ENCODE results near the gene POLR1A. TPM values are rescaled to one million over a fixed set of nuclear protein-coding genes. Genes with fewer than 3 reads are reported as not detected.

POLR1A gene
- total and polyA plus RNA-seq, 2 of the 8 experiments (the other 6 are each of a cell fraction or from before 2014, with no cell fraction given) = 8.9 to 58.1 TPM

- Histone ChIP-seq H3K36me3 (ENCODE audit: control insufficient read depth in 2 of 4, insufficient read depth in 4 of 4, low read length in 3 of 4) (no peaks in the 10 kb centered on the region), H4K8ac (ENCODE audit: extremely low read depth, insufficient read depth, low read length) (no peak overlapping the region; the same call in 1 of the 2 replicates), H3K56ac (replicated peaks; ENCODE audit: insufficient read length, low read depth, low read length) (no peak overlapping the region), H3K9me3 (ENCODE audit: insufficient read depth in 2 of 2, low read depth in 1 of 2, low read length in 1 of 2) (no peaks in the 10 kb centered on the region), H3K14ac (ENCODE audit: insufficient read length) (no peak overlapping the region), H3K79me2 (ENCODE audit: control insufficient read depth in 1 of 2, insufficient read depth in 2 of 2, low read length in 2 of 2) (no peaks in the 10 kb centered on the region), H2AK5ac (ENCODE audit: low read depth, low read length) (no peak overlapping the region), H2AFZ (ENCODE audit: low read length) (no peak overlapping the region), H2BK15ac (ENCODE audit: low read length) (no peak overlapping the region), H4K20me1 (replicated peaks in 1 of 2; ENCODE audit: control insufficient read depth in 1 of 2, insufficient read depth in 2 of 2, low read length in 2 of 2) (no peaks in the 10 kb centered on the region), H4K91ac (replicated peaks; ENCODE audit: insufficient read length, low read length) (no peak overlapping the region), H3K4me1 (replicated peaks in 1 of 4; ENCODE audit: control insufficient read depth in 3 of 4, insufficient read depth in 4 of 4, low read length in 3 of 4) (peaks cover 0 to 4% (median 2%) of the 10 kb centered on the region in 4 experiments; a peak in 3 of 7 replicates), H3K4ac (replicated peaks; ENCODE audit: insufficient read length, low read depth, low read length) (no peak overlapping the region), H3K4me3 (ENCODE audit: extremely low read depth in 1 of 4, insufficient read depth in 2 of 4, low read depth in 3 of 4, low read length in 4 of 4) (no peak overlapping the region), H3K23ac (ENCODE audit: insufficient read length) (no peak overlapping the region), H2BK120ac (replicated peaks; ENCODE audit: low read depth, low read length) (no peak overlapping the region), H3K23me2 (ENCODE audit: low read depth, low read length) (no peaks in the 10 kb centered on the region), H2BK5ac (ENCODE audit: low read depth, low read length) (no peak overlapping the region), H2BK20ac (ENCODE audit: low read length) (no peak overlapping the region), H3K9ac (replicated peaks in 1 of 4; ENCODE audit: extremely low read depth in 1 of 4, low read depth in 3 of 4, low read length in 3 of 4) (no peak overlapping the region), H2BK12ac (ENCODE audit: low read depth, low read length) (no peak overlapping the region), H3K79me1 (ENCODE audit: low read depth, low read length) (no peaks in the 10 kb centered on the region), H3K4me2 (ENCODE audit: insufficient read depth in 1 of 2, low read depth in 2 of 2, low read length in 2 of 2) (no peak overlapping the region), H3K18ac (ENCODE audit: extremely low read depth, low read length) (no peak overlapping the region), H4K5ac (ENCODE audit: insufficient read length, low read depth, low read length) (no peak overlapping the region), H3K27me3 (replicated peaks in 1 of 4; ENCODE audit: control insufficient read depth in 3 of 4, extremely low read depth in 1 of 4, insufficient read depth in 3 of 4, low read length in 3 of 4) (no peaks in the 10 kb centered on the region), H3K27ac (ENCODE audit: low read depth, low read length) (no peak overlapping the region)
- CTCF ChIA-PET (ENCODE audit: partially characterized antibody) = interaction anchor here (1.2 kb wide), 1 partner anchor 77 kb away, joined by 6 read pairs; no protein-coding TSS in a partner anchor
- 93% methylated on average over 7 of the region's 7 CpGs; no CpG with 5 or more reads in 1 of the 2 experiments for WGBS, 2 experiments (ENCODE audit: extremely low coverage in 1 of 2, insufficient coverage in 1 of 2, insufficient read length in 1 of 2, insufficient replicate concordance in 2 of 2, low coverage in 1 of 2, low lambda C conversion rate in 2 of 2, missing lambda C conversion rate in 1 of 2)
- POLR2A ChIA-PET (ENCODE audit: partially characterized antibody) = interaction anchor here (1.5 kb wide), 1 partner anchor 16 kb away, joined by 4 read pairs; no protein-coding TSS in a partner anchor
- DNase-seq (ENCODE audit: low read depth in 1 of 2, low spot score in 2 of 2) (no peak), FAIRE-seq (no peak)
- no peak for TF ChIP-seq CREB1 (IDR thresholded peaks at IDR 0.05)
- TF ChIP-seq BACH1 (IDR thresholded peaks at IDR 0.05; ENCODE audit: low read length) = no peak
- TF ChIP-seq CTBP2 (IDR thresholded peaks at IDR 0.05; ENCODE audit: borderline replicate concordance, insufficient read depth, insufficient read length, low read length) = no peak
- TF ChIP-seq CHD1 (IDR thresholded peaks at IDR 0.05; ENCODE audit: low read depth, low read length) = no peak
- TF ChIP-seq TCF12 (IDR thresholded peaks at IDR 0.05; ENCODE audit: low read depth, low read length) = no peak
- TF ChIP-seq EP300 (IDR thresholded peaks at IDR 0.05; ENCODE audit: borderline replicate concordance in 1 of 2, low read depth in 2 of 2, low read length in 2 of 2) = no peak
- no peak for TF ChIP-seq CEBPB (IDR thresholded peaks at IDR 0.05; ENCODE audit: low read depth, low read length)
- no peak for TF ChIP-seq FOSL1 (IDR thresholded peaks at IDR 0.05; ENCODE audit: insufficient read depth, low read depth, low read length)
- no peak for TF ChIP-seq GABPA (IDR thresholded peaks at IDR 0.05; ENCODE audit: borderline replicate concordance, insufficient read depth, low read length)
Observed at GRCh38 chr2:85997017-85997970, 108.4 kb downstream of the POLR1A start.

Data from H1 (cell line).